OCI-M1 (cell line): Measurements from ENCODE around the gene ATP8B4.
"Not testable (repeated sequence)": the region's sequence is repeated elsewhere in the genome, so short reads cannot be mapped to it uniquely, and the experiment has no call there.

ENCODE experiments used
- DNase-seq: peaks from one replicate; lab custom pipeline; 2025; lab: John Stamatoyannopoulos, UW

Gene ATP8B4

GRCh38 chr15:50009634-50010033, 109.4 kb downstream of the ATP8B4 start:
- DNase-seq = no peak

GRCh38 chr15:50003786-50004334, 115.2 kb downstream of the ATP8B4 start:
- peak; percentile 94 for DNase-seq

GRCh38 chr15:49991587-49991986, 127.4 kb downstream of the ATP8B4 start:
- DNase-seq = no peak

GRCh38 chr15:49990835-49991545, 128.0 kb downstream of the ATP8B4 start:
- DNase-seq = no peak

- peak; percentile 60 for DNase-seq
These were observed 129.5 kb downstream of the ATP8B4 start for GRCh38 chr15:49989498-49989897.

- no peak for DNase-seq
These were observed 130.3 kb downstream of the ATP8B4 start for GRCh38 chr15:49988766-49989165.

- no peak for DNase-seq
These were observed 131.1 kb downstream of the ATP8B4 start for GRCh38 chr15:49987896-49988295.

- DNase-seq = no peak
These were observed 131.7 kb downstream of the ATP8B4 start for GRCh38 chr15:49987198-49987785.

- DNase-seq = no peak
These were observed 132.7 kb downstream of the ATP8B4 start for GRCh38 chr15:49986326-49986725.

- no peak for DNase-seq
These were observed 133.6 kb downstream of the ATP8B4 start for GRCh38 chr15:49985463-49985862.

GRCh38 chr15:49984436-49984835, 134.6 kb downstream of the ATP8B4 start:
- DNase-seq = no peak

GRCh38 chr15:49982584-49982983, 136.4 kb downstream of the ATP8B4 start:
- DNase-seq = no peak

GRCh38 chr15:49979705-49980382, 139.2 kb downstream of the ATP8B4 start:
- DNase-seq = no peak

- DNase-seq = no peak
These were observed 140.9 kb downstream of the ATP8B4 start for GRCh38 chr15:49978121-49978520.

GRCh38 chr15:49977306-49977705, 141.7 kb downstream of the ATP8B4 start:
- DNase-seq = no peak

- DNase-seq = no peak
These were observed 154.5 kb downstream of the ATP8B4 start for GRCh38 chr15:49964551-49964950.

GRCh38 chr15:49964061-49964460, 155.0 kb downstream of the ATP8B4 start:
- DNase-seq = no peak

- not testable (repeated sequence) for DNase-seq
These were observed 155.8 kb downstream of the ATP8B4 start for GRCh38 chr15:49963033-49963772.

- no peak for DNase-seq
These were observed 156.9 kb downstream of the ATP8B4 start for GRCh38 chr15:49962044-49962602.

GRCh38 chr15:49953421-49953820, 165.6 kb downstream of the ATP8B4 start:
- no peak for DNase-seq

- DNase-seq = no peak
These were observed 172.4 kb downstream of the ATP8B4 start for GRCh38 chr15:49946681-49947080.

- no peak for DNase-seq
These were observed 184.5 kb downstream of the ATP8B4 start for GRCh38 chr15:49934487-49934886.
